ENCODE measurements around the gene DNAH11. TPM values are rescaled to one million over a fixed set of nuclear protein-coding genes. Genes with fewer than 3 reads are reported as not detected.

DNAH11 gene
- total RNA-seq, 1 donor from 2014 or later, result 0.02 TPM

DNA sequence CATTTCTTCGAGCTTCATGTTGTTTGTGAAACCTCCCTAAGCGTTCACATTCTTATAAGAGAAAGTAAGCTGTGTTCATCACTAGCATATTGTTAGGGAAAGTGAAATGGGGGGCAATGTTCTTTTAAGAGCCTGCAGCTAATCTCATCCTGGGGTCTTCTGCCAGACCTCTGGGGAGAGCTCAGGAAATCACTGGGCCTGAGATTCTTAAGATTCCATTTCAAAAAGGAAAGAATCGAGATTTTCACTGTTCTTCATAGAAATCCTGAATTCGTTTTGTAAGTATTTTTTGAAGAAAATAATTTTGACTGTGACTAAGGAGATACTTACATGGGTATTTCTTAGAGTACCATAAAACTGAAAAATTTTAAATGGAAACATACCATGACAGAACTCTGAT lies 242.2 kb downstream of the DNAH11 start:
- Mint-ChIP-seq H3K27me3 (ENCODE audit: low read depth) (no peaks in the 10 kb centered on the region), H3K27ac (ENCODE audit: unreplicated experiment) (no peak overlapping the region), H3K9me3 (ENCODE audit: low read depth) (no peaks in the 10 kb centered on the region), H3K36me3 (ENCODE audit: low read depth) (no peaks in the 10 kb centered on the region), H3K4me3 (ENCODE audit: unreplicated experiment) (no peak overlapping the region), H3K4me1 (ENCODE audit: low read depth) (no peaks in the 10 kb centered on the region)
- no peak for DNase-seq (ENCODE audit: low spot score)
- TF ChIP-seq, protein P1, sequence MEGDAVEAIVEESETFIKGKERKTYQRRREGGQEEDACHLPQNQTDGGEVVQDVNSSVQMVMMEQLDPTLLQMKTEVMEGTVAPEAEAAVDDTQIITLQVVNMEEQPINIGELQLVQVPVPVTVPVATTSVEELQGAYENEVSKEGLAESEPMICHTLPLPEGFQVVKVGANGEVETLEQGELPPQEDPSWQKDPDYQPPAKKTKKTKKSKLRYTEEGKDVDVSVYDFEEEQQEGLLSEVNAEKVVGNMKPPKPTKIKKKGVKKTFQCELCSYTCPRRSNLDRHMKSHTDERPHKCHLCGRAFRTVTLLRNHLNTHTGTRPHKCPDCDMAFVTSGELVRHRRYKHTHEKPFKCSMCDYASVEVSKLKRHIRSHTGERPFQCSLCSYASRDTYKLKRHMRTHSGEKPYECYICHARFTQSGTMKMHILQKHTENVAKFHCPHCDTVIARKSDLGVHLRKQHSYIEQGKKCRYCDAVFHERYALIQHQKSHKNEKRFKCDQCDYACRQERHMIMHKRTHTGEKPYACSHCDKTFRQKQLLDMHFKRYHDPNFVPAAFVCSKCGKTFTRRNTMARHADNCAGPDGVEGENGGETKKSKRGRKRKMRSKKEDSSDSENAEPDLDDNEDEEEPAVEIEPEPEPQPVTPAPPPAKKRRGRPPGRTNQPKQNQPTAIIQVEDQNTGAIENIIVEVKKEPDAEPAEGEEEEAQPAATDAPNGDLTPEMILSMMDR (IDR thresholded peaks at IDR 0.05), result no peak

DNA sequence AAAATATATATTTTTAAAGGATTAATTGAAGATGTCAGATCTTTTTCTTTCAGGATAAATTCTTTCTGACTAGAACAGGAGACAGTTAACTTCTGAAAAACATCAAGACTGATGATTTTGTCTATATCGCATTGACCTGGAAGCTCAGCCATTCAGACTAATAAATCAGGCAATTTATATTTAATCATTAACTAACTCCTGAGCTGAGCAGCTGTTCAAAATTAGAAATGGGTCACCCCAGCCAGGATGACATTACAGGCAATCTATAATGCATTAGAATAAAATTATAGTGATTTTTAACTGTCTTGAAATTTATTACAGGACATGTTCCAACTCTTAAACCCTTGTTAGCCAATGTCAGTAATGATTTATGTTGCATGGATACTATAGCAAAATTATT lies 263.0 kb downstream of the DNAH11 start:
- Mint-ChIP-seq H3K9me3 (ENCODE audit: low read depth) (no peaks in the 10 kb centered on the region), H3K36me3 (ENCODE audit: low read depth) (no peaks in the 10 kb centered on the region), H3K4me3 (ENCODE audit: unreplicated experiment) (no peak overlapping the region), H3K27ac (ENCODE audit: unreplicated experiment) (no peak overlapping the region), H3K27me3 (ENCODE audit: low read depth) (peaks cover 6% of the 10 kb centered on the region), H3K4me1 (ENCODE audit: low read depth) (no peaks in the 10 kb centered on the region)
- DNase-seq (ENCODE audit: low spot score), result no peak
- TF ChIP-seq, protein P1 (IDR thresholded peaks at IDR 0.05), result no peak

DNA sequence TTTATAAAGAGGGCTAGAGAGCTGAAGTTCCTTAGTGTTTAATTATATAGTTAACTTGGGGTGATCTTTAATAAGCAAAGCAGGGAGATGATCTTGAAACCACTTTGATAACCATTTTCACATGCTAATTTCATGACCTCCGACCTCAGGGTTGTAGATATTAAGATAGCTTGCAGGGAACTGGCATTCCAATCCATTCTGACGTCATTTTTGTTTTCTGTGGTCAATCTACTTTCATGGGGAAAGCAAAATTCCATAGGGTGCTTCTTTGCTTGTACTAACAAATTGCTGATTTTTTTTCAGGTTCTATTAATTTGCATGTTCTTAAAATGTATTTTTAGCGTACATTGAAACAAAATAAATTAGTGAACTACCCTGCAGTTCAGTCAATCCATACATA lies 263.5 kb downstream of the DNAH11 start:
- Mint-ChIP-seq H3K4me3 (ENCODE audit: unreplicated experiment) (no peak overlapping the region), H3K9me3 (ENCODE audit: low read depth) (no peaks in the 10 kb centered on the region), H3K27me3 (ENCODE audit: low read depth) (peaks cover 7% of the 10 kb centered on the region), H3K36me3 (ENCODE audit: low read depth) (no peaks in the 10 kb centered on the region), H3K27ac (ENCODE audit: unreplicated experiment) (no peak overlapping the region), H3K4me1 (ENCODE audit: low read depth) (no peaks in the 10 kb centered on the region)
- DNase-seq (ENCODE audit: low spot score), result no peak
- TF ChIP-seq, protein P1 (IDR thresholded peaks at IDR 0.05), result no peak

DNA sequence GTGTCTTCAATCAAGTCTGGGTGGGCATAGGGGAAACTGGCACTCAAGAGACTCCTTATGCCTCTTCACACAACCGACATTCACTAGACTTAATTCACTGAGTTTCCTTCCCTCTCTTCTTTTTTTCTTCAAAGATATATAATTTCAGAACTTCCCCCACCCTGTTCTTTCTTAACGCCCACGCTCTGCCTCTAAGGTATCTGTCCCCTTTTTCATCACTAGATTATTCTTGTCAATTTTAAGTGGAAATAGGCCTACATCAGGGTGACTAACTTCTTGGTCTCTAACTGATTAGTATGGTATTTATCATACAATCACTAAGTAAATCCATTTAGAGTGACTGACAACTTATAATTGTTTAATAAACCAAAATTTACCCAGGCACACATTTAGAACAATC lies 276.2 kb downstream of the DNAH11 start:
- Mint-ChIP-seq H3K27me3 (ENCODE audit: low read depth) (no peaks in the 10 kb centered on the region), H3K4me1 (ENCODE audit: low read depth) (no peaks in the 10 kb centered on the region), H3K27ac (ENCODE audit: unreplicated experiment) (no peak overlapping the region), H3K36me3 (ENCODE audit: low read depth) (no peaks in the 10 kb centered on the region), H3K9me3 (ENCODE audit: low read depth) (peaks cover 2% of the 10 kb centered on the region), H3K4me3 (ENCODE audit: unreplicated experiment) (no peak overlapping the region)
- TF ChIP-seq, protein P1 (IDR thresholded peaks at IDR 0.05), result no peak
- no peak for DNase-seq (ENCODE audit: low spot score)

DNA sequence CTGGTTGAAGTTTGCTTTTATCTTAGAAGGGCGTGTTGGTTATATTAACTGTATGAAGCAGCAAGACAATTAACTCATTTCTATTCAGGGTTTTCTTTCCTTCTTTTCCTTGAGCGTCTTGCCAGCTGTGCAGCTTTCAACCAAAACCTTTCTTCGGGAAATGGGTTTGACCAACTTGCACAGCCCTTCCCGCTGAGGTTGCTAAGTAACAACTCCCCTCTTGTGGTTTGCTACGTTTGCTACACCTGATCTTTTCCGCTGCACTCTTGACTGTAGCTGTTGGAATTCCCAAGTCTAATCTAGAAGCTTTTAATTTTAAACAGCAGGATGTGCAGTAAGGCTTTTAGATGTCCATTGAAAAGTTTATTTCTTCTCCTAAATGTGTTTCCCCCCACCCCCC lies 286.0 kb downstream of the DNAH11 start:
- H3K4me3 Mint-ChIP-seq (ENCODE audit: unreplicated experiment), result no peak overlapping the region
- H3K4me1 Mint-ChIP-seq (ENCODE audit: low read depth), result no peaks in the 10 kb centered on the region
- H3K36me3 Mint-ChIP-seq (ENCODE audit: low read depth), result no peaks in the 10 kb centered on the region
- TF ChIP-seq, protein P1 (IDR thresholded peaks at IDR 0.05), result no peak
- DNase-seq (ENCODE audit: low spot score), result no peak
- H3K27ac Mint-ChIP-seq (ENCODE audit: unreplicated experiment), result no peak overlapping the region
- H3K27me3 Mint-ChIP-seq (ENCODE audit: low read depth), result peaks cover 15% of the 10 kb centered on the region
- H3K9me3 Mint-ChIP-seq (ENCODE audit: low read depth), result no peaks in the 10 kb centered on the region

Measured in chondrocyte (in vitro differentiated cells).